ENCODE measurements around the gene KIF13A. TPM values are rescaled to one million over a fixed set of nuclear protein-coding genes. Genes with fewer than 3 reads are reported as not detected.

The KIF13A gene
- total and polyA plus RNA-seq, 9 of the 15 experiments (the other 6 are each of a cell fraction or from before 2014, with no cell fraction given): 3.6 to 44.3 (median 29.7) TPM

DNA sequence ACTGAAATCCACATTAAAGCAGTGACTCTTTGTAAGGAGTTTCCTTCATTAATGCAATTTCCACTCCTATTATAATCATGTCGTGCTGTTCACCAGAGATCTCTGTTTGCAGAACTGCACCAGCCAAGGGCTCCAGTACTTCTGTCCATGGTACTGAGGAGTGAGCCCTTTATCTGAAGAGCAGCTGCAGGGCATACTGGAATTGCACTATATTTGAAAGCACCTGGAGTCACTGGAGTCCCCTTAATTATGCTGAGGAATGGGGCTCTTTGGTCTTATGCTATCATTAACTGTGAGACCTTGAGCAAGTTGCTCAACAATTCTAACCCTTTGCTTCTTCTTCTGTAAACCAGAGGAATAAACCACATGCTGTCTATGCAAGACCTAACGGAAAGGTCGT is 219.0 kb downstream of the KIF13A start:
- intact Hi-C loops (cut with micrococcal nuclease) (no loop called here), in situ Hi-C loops (cut with MboI) (no loop called here)
- Histone ChIP-seq H3K4me2 (ENCODE audit: insufficient read depth, low read length) (no peak overlapping the region), H3K4me3 (no peak overlapping the region), H3K36me3 (ENCODE audit: control insufficient read depth, insufficient read depth, low read length) (peaks cover 67% of the 10 kb centered on the region; the same call in 2 of the 3 replicates), H3K27ac (ENCODE audit: extremely low read depth, low read depth, low read length) (no peak overlapping the region), H3K4me1 (replicated peaks in 1 of 2; ENCODE audit: control insufficient read depth in 2 of 2, insufficient read depth in 2 of 2, low read length in 2 of 2) (no peaks in the 10 kb centered on the region), H3K9ac (ENCODE audit: insufficient read depth in 1 of 2, low read depth in 2 of 2, low read length in 2 of 2) (no peak overlapping the region), H3K9me3 (replicated peaks; ENCODE audit: control insufficient read depth, insufficient read depth, low read depth, low read length) (no peaks in the 10 kb centered on the region), H3K9me1 (ENCODE audit: control insufficient read depth, insufficient read depth, low read length) (no peaks in the 10 kb centered on the region), H2AFZ (ENCODE audit: low read depth, low read length) (no peak overlapping the region), H4K20me1 (replicated peaks; ENCODE audit: control insufficient read depth, insufficient read depth, low read length) (no peaks in the 10 kb centered on the region), H3K79me2 (ENCODE audit: control insufficient read depth, insufficient read depth, low read length) (no peaks in the 10 kb centered on the region), H3K27me3 (ENCODE audit: control insufficient read depth in 2 of 2, insufficient read depth in 2 of 2, low read length in 2 of 2) (no peaks in the 10 kb centered on the region)
- ChIA-PET POLR2A (interaction anchor here (0.7 kb wide), 1 partner anchor 313 kb away, joined by 3 read pairs; no protein-coding TSS in a partner anchor), CTCF (ENCODE audit: low intra/inter-chr PET ratio) (no interaction called here)
- ATAC-seq (peak; percentile 53; the same call in 2 of the 3 replicates), DNase-seq (ENCODE audit: extremely low read depth in 1 of 4, low spot score in 3 of 4) (peak in 1 of 4 experiments; percentile 12), FAIRE-seq (no peak)
- WGBS (ENCODE audit: insufficient coverage, low coverage, missing lambda C conversion rate): 78% methylated on average over 3 of the region's 3 CpGs
- BruUV-seq (replicated peaks): no TSS peak
- no peak for TF ChIP-seq FOSL1 (tag; conservative IDR thresholded peaks at IDR 0.05)
- peak; percentile 96 for TF ChIP-seq REST (IDR thresholded peaks at IDR 0.05; ENCODE audit: borderline replicate concordance)
- peak; percentile 83 for TF ChIP-seq REST (CRISPR knock-in tag; IDR thresholded peaks at IDR 0.05; ENCODE audit: low read depth)
- no peak for TF ChIP-seq SNIP1 (IDR thresholded peaks at IDR 0.05; ENCODE audit: low read depth)
- peak; percentile 70 for TF ChIP-seq MIER1 (IDR thresholded peaks at IDR 0.05; ENCODE audit: low read depth)
- TF ChIP-seq EHMT2 (IDR thresholded peaks at IDR 0.05): peak; percentile 91
- TF ChIP-seq CAMTA2 (CRISPR knock-in tag; conservative IDR thresholded peaks at IDR 0.05): no peak
- TF ChIP-seq ZNF589 (CRISPR knock-in tag; IDR thresholded peaks at IDR 0.05; ENCODE audit: low read depth): no peak
- no peak for TF ChIP-seq POLR3G (IDR thresholded peaks at IDR 0.05; ENCODE audit: extremely low read depth, insufficient read length, insufficient replicate concordance)
